ENCODE data around the gene CERS5. TPM values are rescaled to one million over a fixed set of nuclear protein-coding genes. Genes with fewer than 3 reads are reported as not detected.
"Not testable (repeated sequence)": the region's sequence is repeated elsewhere in the genome, so short reads cannot be mapped to it uniquely, and the experiment has no call there.

Gene CERS5
- total RNA-seq, 1 experiment from 2014 or later = 29.8 TPM

GRCh38 chr12:50104417-50105366, 62.5 kb downstream of the CERS5 start:
- DNase-seq (ENCODE audit: extremely low read depth, low read depth) = no peak

DNA sequence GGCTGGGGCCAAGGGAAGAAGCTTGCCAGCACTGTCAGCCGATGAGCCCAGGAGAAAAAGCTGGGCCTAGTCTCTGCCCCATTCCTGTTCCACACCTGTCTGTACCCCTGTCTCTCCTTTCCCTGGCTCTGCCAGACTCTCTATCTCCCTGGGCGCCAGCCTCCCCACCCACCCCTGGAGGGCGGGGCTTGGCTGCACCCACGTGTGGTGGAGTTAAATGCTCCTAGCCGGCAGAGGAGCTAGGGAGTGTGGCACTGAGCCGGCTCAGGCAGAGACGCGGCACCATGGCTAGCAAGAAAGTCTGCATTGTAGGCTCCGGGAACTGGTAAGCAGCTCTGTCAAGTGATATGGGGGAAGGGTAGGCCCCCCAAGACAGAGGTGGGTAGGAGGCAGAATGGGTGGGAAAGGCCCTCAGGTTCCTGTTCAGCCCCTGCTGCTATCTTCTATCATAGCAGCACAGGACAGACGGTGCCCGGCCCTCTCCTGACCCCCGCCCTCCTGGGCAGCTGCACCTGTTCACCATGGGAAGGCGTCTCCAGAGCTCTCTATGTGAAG, 63.3 kb downstream of the CERS5 start, which contains the start of gene GPD1:
Gene GPD1, plus strand, starts transcription at position 242 of the 555 bp plus-strand sequence. Its CDS starts 43 bp downstream, at position 285.
- DNase-seq (ENCODE audit: extremely low read depth, low read depth) = no peak

- DNase-seq (ENCODE audit: extremely low read depth, low read depth) = no peak
Measured at GRCh38 chr12:50103351-50103750, 63.8 kb downstream of the CERS5 start.

GRCh38 chr12:50102646-50103309, 64.4 kb downstream of the CERS5 start:
- DNase-seq (ENCODE audit: extremely low read depth, low read depth) = no peak

GRCh38 chr12:50102131-50102531, 65.0 kb downstream of the CERS5 start:
- DNase-seq (ENCODE audit: extremely low read depth, low read depth) = no peak

DNA sequence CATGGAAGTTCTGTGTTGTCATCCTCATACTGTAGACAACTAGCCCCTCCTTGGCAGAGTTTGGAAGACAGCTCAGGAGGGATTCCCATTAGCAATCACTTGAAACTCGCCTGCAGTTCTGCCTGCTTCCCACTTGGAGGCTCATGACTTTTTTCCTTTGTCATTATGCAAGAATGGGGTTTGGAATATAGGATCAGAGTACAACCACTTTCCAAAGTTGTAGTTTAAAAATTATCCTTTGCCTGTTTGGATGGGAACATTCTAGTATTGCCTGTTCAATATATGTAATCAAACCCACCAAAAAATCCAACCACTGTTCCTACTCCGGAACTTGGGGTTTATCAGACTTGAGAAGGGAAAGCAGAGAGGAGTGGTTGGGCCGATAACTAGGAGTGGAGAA, 65.5 kb downstream of the CERS5 start:
- peak; percentile 40 for DNase-seq (ENCODE audit: extremely low read depth, low read depth)

- no peak for DNase-seq (ENCODE audit: extremely low read depth, low read depth)
Measured at GRCh38 chr12:50100561-50100960, 66.6 kb downstream of the CERS5 start.

DNA sequence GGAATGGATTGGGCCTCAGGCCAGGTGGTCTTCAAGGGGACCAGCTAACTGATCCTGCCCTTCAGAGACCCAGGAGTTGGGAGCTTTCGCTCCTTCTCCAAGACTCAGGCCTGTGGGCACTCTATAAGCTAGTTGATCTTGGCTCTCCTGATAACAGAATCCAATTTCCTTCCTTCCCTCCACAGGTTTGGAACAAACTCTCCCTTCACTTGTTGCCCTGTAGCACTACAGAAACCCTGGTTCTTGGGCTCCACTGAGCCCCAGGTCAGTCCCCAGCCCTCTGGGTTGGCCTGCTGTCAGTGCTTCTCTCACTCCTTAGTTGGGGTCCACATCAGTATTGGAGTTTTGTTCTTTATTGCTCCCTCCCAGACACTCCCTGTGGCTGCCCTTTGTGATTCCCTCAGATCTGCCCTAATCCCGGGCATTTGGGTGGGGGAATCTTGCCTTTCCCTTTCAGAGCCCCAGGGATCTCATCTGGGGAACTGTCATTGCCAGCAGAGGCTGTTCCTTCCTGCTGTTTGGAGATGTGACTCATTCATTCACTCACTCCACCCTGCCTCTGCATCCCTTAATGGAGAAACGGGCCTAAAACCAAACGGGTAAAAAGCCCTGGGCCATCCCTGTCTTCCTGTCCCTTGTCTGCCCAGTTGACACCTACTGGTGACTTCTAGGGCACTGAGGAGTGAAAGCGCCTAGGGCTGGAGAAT, 67.7 kb downstream of the CERS5 start:
- no peak for DNase-seq (ENCODE audit: extremely low read depth, low read depth)

- no peak for DNase-seq (ENCODE audit: extremely low read depth, low read depth)
Measured at GRCh38 chr12:50097952-50098351, 69.2 kb downstream of the CERS5 start.

- no peak for DNase-seq (ENCODE audit: extremely low read depth, low read depth)
Measured at GRCh38 chr12:50090391-50090790, 76.8 kb downstream of the CERS5 start.

DNA sequence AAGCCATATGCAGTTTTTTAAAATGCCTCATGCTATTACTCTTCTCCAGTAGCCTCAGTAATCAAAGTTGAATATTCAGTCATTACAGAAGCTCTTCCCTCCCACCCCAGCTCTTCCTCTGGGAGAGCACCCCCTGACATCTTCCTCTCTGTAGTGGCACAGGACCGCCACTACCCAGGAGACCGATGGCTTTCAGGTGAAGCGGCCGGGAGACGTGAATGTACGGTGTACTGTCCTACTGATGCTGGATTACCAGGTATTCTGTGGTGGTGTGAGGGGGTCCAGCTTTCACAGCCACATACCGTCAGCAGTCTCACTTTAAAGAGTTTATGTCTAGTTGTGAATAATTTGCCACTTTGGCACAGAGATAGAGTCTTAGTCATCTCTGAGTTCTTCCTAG, 77.4 kb downstream of the CERS5 start:
- no peak for DNase-seq (ENCODE audit: extremely low read depth, low read depth)

DNA sequence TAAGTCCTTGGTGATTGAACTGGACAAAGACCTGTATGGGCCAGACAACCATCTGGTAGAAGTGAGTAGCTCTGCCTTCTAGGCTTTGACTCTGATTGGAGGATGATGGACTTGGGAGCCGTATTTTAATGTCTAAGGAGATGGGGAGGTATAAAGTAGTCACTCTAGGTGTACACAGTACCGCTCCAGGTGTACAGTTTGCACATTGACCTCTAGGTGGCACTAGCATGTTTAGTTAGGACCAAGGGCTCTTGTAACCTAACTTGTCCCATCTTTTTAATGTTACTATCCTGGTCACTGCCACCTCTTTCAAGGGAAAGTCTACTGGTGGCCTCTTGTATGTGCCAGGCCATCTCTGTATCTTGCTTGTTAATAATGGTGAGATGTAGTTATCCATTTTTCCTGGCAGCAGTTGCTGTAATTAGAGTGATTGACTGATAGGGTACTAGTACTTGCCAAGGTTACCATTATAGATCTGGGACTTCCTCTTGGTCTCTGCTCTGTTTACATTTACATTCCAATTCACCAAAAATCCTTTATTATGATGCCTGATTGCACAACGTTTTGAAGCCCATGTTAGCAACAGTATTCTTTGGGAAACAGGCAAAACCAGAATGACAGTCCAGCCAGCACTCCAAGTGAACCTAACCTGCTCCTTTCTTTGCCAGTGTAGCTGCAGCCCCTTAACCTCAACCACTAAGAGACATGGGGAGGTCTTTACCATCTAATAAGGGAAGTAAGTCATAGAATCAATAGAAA, 78.4 kb downstream of the CERS5 start:
- DNase-seq (ENCODE audit: extremely low read depth, low read depth) = peak; percentile 69

DNA sequence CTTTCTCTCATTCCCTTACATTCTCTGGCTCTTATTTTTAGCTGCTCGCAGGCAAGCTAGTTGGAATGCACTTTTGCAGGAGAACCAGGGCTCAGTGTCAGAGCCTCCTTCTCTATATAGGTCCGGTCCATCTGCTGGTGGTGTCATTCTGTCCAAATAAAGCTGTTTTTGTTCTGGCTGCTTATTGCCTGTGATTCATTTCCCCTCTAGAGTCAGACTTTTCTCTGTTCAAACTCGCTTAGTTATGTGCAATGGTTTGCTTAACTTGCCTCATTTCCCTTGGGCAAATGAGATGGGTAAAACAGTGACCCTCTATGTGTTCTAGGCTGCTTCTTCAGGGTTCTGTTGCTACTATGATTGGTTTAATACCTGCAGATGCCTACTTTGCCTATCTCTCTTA, 79.2 kb downstream of the CERS5 start:
- DNase-seq (ENCODE audit: extremely low read depth, low read depth) = peak; percentile 18

GRCh38 chr12:50087151-50087550, 80.0 kb downstream of the CERS5 start:
- no peak for DNase-seq (ENCODE audit: extremely low read depth, low read depth)

GRCh38 chr12:50086148-50086547, 81.0 kb downstream of the CERS5 start:
- no peak for DNase-seq (ENCODE audit: extremely low read depth, low read depth)

- no peak for DNase-seq (ENCODE audit: extremely low read depth, low read depth)
Measured at GRCh38 chr12:50085615-50086072, 81.5 kb downstream of the CERS5 start.

DNA sequence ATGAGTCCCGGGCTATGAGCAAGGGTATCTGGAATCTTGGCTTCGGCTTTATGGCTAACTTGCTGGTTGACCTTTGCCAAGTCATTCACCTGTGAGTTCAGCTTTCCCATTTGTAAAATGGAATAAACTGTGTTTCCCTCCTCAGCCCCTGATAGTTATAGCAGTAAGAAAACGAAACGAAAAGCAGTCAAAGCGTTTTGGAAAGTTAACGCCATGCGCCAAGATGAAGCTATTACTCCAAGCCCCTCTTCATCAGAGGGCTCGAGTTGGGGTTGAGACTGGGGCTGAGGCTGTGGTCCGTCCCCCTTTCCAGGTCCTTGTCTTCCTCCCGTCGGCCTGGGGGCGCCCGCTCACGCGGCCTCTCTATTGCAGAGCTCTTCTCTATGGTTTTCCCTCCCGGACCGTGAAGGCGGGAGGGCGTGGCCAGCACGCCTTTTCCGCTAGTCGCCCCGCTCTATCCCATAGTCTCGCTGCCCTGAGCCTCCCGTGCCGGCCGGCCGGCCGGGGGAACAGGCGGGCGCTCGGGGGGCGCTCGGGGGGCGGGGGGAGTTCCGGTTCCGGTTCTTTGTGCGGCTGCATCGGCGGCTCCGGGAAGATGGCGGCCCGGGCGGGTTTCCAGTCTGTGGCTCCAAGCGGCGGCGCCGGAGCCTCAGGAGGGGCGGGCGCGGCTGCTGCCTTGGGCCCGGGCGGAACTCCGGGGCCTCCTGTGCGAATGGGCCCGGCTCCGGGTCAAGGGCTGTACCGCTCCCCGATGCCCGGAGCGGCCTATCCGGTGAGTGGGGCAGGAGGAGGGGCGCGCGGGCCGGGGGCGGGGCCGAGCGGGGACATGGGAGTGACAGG, 82.2 kb downstream of the CERS5 start, which contains the start of gene SMARCD1:
Gene SMARCD1, plus strand, starts transcription at position 568 of the 840 bp plus-strand sequence. Its CDS starts 28 bp downstream, at position 596.
- DNase-seq (ENCODE audit: extremely low read depth, low read depth) = peak; percentile 88

- not testable (repeated sequence) for DNase-seq (ENCODE audit: extremely low read depth, low read depth)
Measured at GRCh38 chr12:50084409-50084774, 82.8 kb downstream of the CERS5 start.

DNA sequence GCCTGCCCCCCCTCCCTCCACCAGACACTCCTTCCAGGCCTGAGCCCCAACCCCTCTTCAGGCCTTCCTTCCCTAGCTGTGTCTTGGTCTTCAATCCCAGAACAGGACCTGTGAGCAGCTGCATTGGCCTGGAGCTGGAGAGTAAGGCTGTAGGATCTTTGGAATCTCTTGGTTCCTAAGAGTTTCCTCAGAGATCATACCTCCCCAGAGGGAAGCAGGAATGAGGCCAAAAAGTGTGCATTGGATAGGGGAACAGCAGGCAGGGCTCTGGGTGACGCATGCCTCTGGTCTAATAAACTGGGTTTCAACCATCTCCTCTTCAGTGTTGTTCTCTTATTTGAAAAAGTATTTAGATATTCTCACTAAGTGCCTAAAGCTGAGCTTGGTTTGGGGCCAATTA, 83.9 kb downstream of the CERS5 start:
- DNase-seq (ENCODE audit: extremely low read depth, low read depth) = no peak

All from NCI-H460 (cell line).